ENCODE results near the gene IMMP2L. TPM values are rescaled to one million over a fixed set of nuclear protein-coding genes. Genes with fewer than 3 reads are reported as not detected.

Gene IMMP2L
- total RNA-seq, 1 donor from 2014 or later: 11.2 TPM

DNA sequence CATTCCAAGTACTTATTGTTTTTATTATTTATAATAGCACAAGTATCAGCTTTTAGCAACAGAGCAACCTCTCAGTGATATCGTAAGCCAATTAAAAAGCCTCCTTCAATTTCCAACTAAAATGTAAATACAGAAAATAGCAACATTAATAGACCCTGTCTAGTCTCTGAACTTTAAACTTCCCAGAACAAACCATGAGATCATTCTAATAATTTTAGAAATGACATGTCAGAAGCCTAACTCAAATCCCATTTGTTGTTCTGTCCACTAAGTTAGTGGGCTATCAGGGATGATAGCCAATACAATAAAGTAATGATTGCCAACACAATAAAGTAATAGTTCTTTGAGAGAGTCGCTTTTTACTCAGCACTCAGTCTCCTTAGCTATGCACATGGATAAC is 493.7 kb downstream of the IMMP2L start:
- no peak overlapping the region for H3K27ac Mint-ChIP-seq (ENCODE audit: unreplicated experiment)

DNA sequence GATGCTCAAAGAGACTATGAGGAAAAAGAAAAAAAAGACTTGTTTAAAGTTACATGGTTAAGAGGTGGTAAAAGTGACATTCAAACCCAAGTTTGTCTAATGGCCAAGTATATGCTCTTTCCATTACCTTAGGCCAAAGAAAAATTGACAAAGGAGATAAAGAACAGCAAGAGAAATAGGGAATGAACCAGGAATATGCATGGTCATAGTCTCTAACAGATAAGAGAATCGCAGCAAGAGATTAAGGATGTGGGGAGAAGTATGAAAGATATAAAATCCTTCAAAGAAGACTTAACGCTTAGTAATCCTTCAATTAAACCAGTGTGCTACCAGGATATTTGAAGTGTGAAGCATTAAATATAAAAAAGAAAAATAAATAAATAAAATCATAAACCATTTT is 494.6 kb downstream of the IMMP2L start:
- TF ChIP-seq, protein P1, sequence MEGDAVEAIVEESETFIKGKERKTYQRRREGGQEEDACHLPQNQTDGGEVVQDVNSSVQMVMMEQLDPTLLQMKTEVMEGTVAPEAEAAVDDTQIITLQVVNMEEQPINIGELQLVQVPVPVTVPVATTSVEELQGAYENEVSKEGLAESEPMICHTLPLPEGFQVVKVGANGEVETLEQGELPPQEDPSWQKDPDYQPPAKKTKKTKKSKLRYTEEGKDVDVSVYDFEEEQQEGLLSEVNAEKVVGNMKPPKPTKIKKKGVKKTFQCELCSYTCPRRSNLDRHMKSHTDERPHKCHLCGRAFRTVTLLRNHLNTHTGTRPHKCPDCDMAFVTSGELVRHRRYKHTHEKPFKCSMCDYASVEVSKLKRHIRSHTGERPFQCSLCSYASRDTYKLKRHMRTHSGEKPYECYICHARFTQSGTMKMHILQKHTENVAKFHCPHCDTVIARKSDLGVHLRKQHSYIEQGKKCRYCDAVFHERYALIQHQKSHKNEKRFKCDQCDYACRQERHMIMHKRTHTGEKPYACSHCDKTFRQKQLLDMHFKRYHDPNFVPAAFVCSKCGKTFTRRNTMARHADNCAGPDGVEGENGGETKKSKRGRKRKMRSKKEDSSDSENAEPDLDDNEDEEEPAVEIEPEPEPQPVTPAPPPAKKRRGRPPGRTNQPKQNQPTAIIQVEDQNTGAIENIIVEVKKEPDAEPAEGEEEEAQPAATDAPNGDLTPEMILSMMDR (IDR thresholded peaks at IDR 0.05; ENCODE audit: unreplicated experiment): no peak
- peaks cover 8% of the 10 kb centered on the region for H3K9me3 Mint-ChIP-seq (ENCODE audit: unreplicated experiment)
- H3K27me3 Mint-ChIP-seq (ENCODE audit: unreplicated experiment): no peaks in the 10 kb centered on the region
- H3K36me3 Mint-ChIP-seq (ENCODE audit: low read depth, unreplicated experiment): peaks cover 8% of the 10 kb centered on the region
- H3K27ac Mint-ChIP-seq (ENCODE audit: unreplicated experiment): no peak overlapping the region
- H3K4me3 Mint-ChIP-seq (ENCODE audit: unreplicated experiment): no peak overlapping the region
- no peak for DNase-seq (ENCODE audit: low spot score)
- H3K4me1 Mint-ChIP-seq (ENCODE audit: unreplicated experiment): no peaks in the 10 kb centered on the region

More for the DNA sequence above, 493.7 kb downstream of the IMMP2L start:
- TF ChIP-seq, protein P1 (IDR thresholded peaks at IDR 0.05; ENCODE audit: unreplicated experiment): no peak
- H3K4me1 Mint-ChIP-seq (ENCODE audit: unreplicated experiment): no peaks in the 10 kb centered on the region
- H3K9me3 Mint-ChIP-seq (ENCODE audit: unreplicated experiment): peaks cover 4% of the 10 kb centered on the region
- no peak for DNase-seq (ENCODE audit: low spot score)
- H3K27me3 Mint-ChIP-seq (ENCODE audit: unreplicated experiment): no peaks in the 10 kb centered on the region
- H3K36me3 Mint-ChIP-seq (ENCODE audit: low read depth, unreplicated experiment): peaks cover 4% of the 10 kb centered on the region
- no peak overlapping the region for H3K4me3 Mint-ChIP-seq (ENCODE audit: unreplicated experiment)

DNA sequence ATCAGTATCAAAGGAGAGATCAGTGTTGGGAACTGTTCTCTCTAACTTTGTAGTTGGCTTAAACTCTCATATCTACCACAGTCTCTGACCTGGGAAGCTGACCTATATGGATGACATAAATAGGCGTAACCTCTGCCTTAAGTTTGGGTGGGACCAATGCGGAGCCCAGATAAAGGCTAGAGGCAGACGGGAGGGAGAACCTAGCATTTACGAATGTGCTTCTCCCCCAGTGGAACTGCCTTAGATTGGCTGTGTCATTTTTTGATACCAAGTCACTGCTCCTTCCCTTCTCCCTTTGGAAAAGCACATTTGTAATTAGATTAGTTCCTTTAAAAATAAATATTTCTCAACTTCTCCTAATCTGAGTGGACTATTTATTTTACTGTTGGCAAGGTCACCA is 495.0 kb downstream of the IMMP2L start:
- H3K4me1 Mint-ChIP-seq (ENCODE audit: unreplicated experiment): no peaks in the 10 kb centered on the region
- TF ChIP-seq, protein P1 (IDR thresholded peaks at IDR 0.05; ENCODE audit: unreplicated experiment): no peak
- H3K27me3 Mint-ChIP-seq (ENCODE audit: unreplicated experiment): no peaks in the 10 kb centered on the region
- H3K9me3 Mint-ChIP-seq (ENCODE audit: unreplicated experiment): peaks cover 8% of the 10 kb centered on the region
- H3K27ac Mint-ChIP-seq (ENCODE audit: unreplicated experiment): no peak overlapping the region
- H3K36me3 Mint-ChIP-seq (ENCODE audit: low read depth, unreplicated experiment): peaks cover 8% of the 10 kb centered on the region
- no peak overlapping the region for H3K4me3 Mint-ChIP-seq (ENCODE audit: unreplicated experiment)
- DNase-seq (ENCODE audit: low spot score): no peak

DNA sequence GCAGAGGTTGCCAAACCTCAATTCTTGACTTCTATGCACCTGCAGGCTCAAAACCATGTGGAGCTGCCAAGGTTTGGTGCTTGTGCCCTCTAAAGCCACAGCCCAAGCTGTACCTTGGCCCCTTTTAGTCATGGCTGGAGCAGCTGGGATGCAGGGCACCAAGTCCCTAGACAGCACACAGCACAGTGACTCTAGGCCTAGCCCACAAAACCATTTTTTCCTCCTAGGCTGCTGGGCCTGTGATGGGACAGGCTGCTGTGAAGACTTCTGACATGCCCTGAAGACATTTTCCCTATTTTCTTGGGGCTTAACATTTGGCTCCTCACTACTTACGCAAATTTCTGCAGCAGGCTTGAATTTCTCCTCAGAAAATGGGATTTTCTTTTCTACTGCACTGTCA is 499.1 kb downstream of the IMMP2L start:
- no peaks in the 10 kb centered on the region for H3K27me3 Mint-ChIP-seq (ENCODE audit: unreplicated experiment)
- no peak for DNase-seq (ENCODE audit: low spot score)
- peak overlapping the region; percentile 16 for H3K4me3 Mint-ChIP-seq (ENCODE audit: unreplicated experiment)
- peaks cover 11% of the 10 kb centered on the region for H3K36me3 Mint-ChIP-seq (ENCODE audit: low read depth, unreplicated experiment)
- TF ChIP-seq, protein P1 (IDR thresholded peaks at IDR 0.05; ENCODE audit: unreplicated experiment): no peak
- no peaks in the 10 kb centered on the region for H3K4me1 Mint-ChIP-seq (ENCODE audit: unreplicated experiment)
- no peak overlapping the region for H3K27ac Mint-ChIP-seq (ENCODE audit: unreplicated experiment)
- H3K9me3 Mint-ChIP-seq (ENCODE audit: unreplicated experiment): peaks cover 8% of the 10 kb centered on the region

DNA sequence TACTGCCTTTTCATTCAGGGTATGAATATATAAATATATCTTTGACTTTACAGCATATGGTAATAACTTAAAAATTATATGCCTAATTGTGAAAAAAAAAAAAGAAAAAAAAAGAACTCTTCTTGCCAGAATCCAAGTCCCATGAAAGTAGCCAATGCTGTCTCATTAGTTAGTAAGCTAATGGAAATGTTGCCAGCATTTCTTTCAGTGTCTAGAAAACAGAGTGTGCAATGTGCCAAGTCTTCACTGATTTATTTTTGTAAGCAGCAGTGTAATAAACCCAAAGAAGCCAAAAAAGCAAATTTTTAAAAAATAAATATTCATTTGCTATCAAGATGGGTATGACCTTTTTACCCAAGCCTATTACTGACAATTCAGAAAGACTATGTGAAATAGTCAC is 502.5 kb downstream of the IMMP2L start:
- no peak overlapping the region for H3K4me3 Mint-ChIP-seq (ENCODE audit: unreplicated experiment)
- peaks cover 8% of the 10 kb centered on the region for H3K9me3 Mint-ChIP-seq (ENCODE audit: unreplicated experiment)
- peaks cover 11% of the 10 kb centered on the region for H3K36me3 Mint-ChIP-seq (ENCODE audit: low read depth, unreplicated experiment)
- TF ChIP-seq, protein P1 (IDR thresholded peaks at IDR 0.05; ENCODE audit: unreplicated experiment): no peak
- H3K27me3 Mint-ChIP-seq (ENCODE audit: unreplicated experiment): no peaks in the 10 kb centered on the region
- no peak overlapping the region for H3K27ac Mint-ChIP-seq (ENCODE audit: unreplicated experiment)
- no peaks in the 10 kb centered on the region for H3K4me1 Mint-ChIP-seq (ENCODE audit: unreplicated experiment)
- no peak for DNase-seq (ENCODE audit: low spot score)
